Ovary (tissue), 9 donors: ENCODE results near the gene SUSD5. TPM values are rescaled to one million over a fixed set of nuclear protein-coding genes. Genes with fewer than 3 reads are reported as not detected.

ENCODE experiments used
- DNase-seq, 5 donors: peaks; one replicate each; pipeline ENCODE4 v3.0.0-alpha.2; 2019 to 2020
- H3K27ac ChIP-seq, 2 donors: fragments of 200-600 bp; one replicate each; pipeline versions ENCODE4 v1.5.1 to v1.8.0; 2019 to 2022
- H3K27me3 ChIP-seq: fragments of 200-600 bp; one replicate; pipeline ENCODE4 v1.8.0; 2022
- H3K36me3 ChIP-seq: fragments of 200-600 bp; sonication (generic); one replicate; pipeline ENCODE4 v1.5.1; 2019
- H3K4me1 ChIP-seq: one replicate; pipeline ENCODE4 v1.8.1; 2013; ENCODE audit warnings: mild to moderate bottlenecking, moderate library complexity; ENCODE audit not compliant: insufficient read depth
- H3K4me3 ChIP-seq: fragments of 200-600 bp; sonication (generic); one replicate; pipeline ENCODE4 v1.5.1; 2017
- H3K9me3 ChIP-seq, 2 donors: fragments of 200-600 bp in 1 of 2; sonication (generic) in 1 of 2; one replicate each; pipeline versions ENCODE4 v1.5.1 to v1.8.1; 2013 to 2019; ENCODE audit warnings: mild to moderate bottlenecking in 1 of 2, moderate library complexity in 1 of 2
- CTCF ChIP-seq, 3 donors: fragments of 450-650 bp in 2 of 3; fragments of 200-600 bp in 1 of 3; IDR thresholded peaks; one replicate each; pipeline versions ENCODE4 v1.5.1 to v1.8.0; 2016 to 2022; ENCODE audit warnings: antibody characterized with exemption in 3 of 3, mild to moderate bottlenecking in 1 of 3
- EP300 ChIP-seq: sonication (generic); formaldehyde crosslinking; IDR thresholded peaks from one replicate; pipeline ENCODE4 v1.6.1; 2017; ENCODE audit warnings: antibody characterized with exemption
- POLR2A ChIP-seq: fragments of 450-650 bp; IDR thresholded peaks from one replicate; pipeline ENCODE4 v1.6.1; 2017; ENCODE audit warnings: antibody characterized with exemption, mild to moderate bottlenecking, moderate library complexity
- WGBS, 3 donors: extraction: QIAGEN DNeasy Blood & Tissue Kit in 1 of 3; methylation state at CpG; one replicate each; pipeline versions ENCODE4 v1.1.5 to v1.1.7; 2013 to 2017; 5-methylcytosine and 5-hydroxymethylcytosine counted together
- intact Hi-C, 4 donors: fragments of 100-400 bp; cut with DNase I; formaldehyde crosslinking; loops; one replicate each; pipeline versions ENCODE4 v1.11.0 to v1.15.1; 2022 to 2023
- polyA plus RNA-seq, 2 donors: library from polyadenylated mRNA; stranded (reverse); fragments of 200-250 nt in 1 of 2; fragments of 350-450 nt in 1 of 2; fragmentation: Illumina TruSeq in 1 of 2; extraction: RNeasy Lipid Tissue Mini Kit (QIAGEN cat#74804) in 1 of 2; gene quantifications; one replicate each; pipeline ENCODE4 v1.2.3, GENCODE V29; 2013 to 2014
- total RNA-seq, 7 donors: library from RNA; depleted of rRNA in 2 of 7; stranded (reverse); fragments of >200 nt in 2 of 7; fragmentation: NEBNext Ultra II Directional in 3 of 7; extraction: Animal tissue kit (Norgen Biotek cat#: 25700) in 3 of 7; gene quantifications; one replicate each; pipeline versions ENCODE4 v1.1.0 to v1.2.4, GENCODE V29; 2016 to 2023
- donor health status: DM: no; HTN: no; CAD: no; lungs with moderate emphysema.
- donor health status: DM: no; HTN: no; CAD: no.
- donor health status: Bipolar disorder and iron deficiency.
- donor health status: DM: yes; HTN: yes; CAD: no.
- donor health status: DM: no; HTN: no; CAD: no.
- donor health status: DM: yes; HTN: yes; CAD: no.

Gene SUSD5
- total and polyA plus RNA-seq, 9 donors = 0.24 to 16.0 (median 2.7) TPM

GRCh38 chr3:33233884-33234283 lies 15.3 kb upstream of the SUSD5 start:
- 78 to 100% (median 86%) methylated on average over 1 of the region's 1 CpG for WGBS, 3 donors

GRCh38 chr3:33231756-33232465 lies 13.3 kb upstream of the SUSD5 start:
- Histone ChIP-seq H3K36me3 (no peaks in the 10 kb centered on the region), H3K9me3 (no peaks in the 10 kb centered on the region), H3K4me3 (no peak overlapping the region), H3K4me1 (no peaks in the 10 kb centered on the region), H3K27ac (no peak overlapping the region), H3K27me3 (no peaks in the 10 kb centered on the region)
- no peak for DNase-seq
- WGBS, 3 donors = 36 to 42% (median 37%) methylated on average over 5 of the region's 5 CpGs
- TF ChIP-seq CTCF (IDR thresholded peaks at IDR 0.05) = no peak
- no peak for TF ChIP-seq POLR2A
- TF ChIP-seq EP300 = no peak
- intact Hi-C loops = no loop called here

More at GRCh38 chr3:33233884-33234283, 15.3 kb upstream of the SUSD5 start:
- no peak overlapping the region for H3K4me3 ChIP-seq
- H3K27ac ChIP-seq = no peak overlapping the region
- no peaks in the 10 kb centered on the region for H3K36me3 ChIP-seq
- no peaks in the 10 kb centered on the region for H3K27me3 ChIP-seq
- intact Hi-C loops = no loop called here
- DNase-seq = no peak
- H3K4me1 ChIP-seq = no peaks in the 10 kb centered on the region
- no peaks in the 10 kb centered on the region for H3K9me3 ChIP-seq
- TF ChIP-seq CTCF (IDR thresholded peaks at IDR 0.05) (no peak), POLR2A (no peak), EP300 (no peak)

GRCh38 chr3:33229947-33230346 lies 11.3 kb upstream of the SUSD5 start:
- intact Hi-C loops = no loop called here
- DNase-seq = no peak
- Histone ChIP-seq H3K27me3 (no peaks in the 10 kb centered on the region), H3K4me3 (no peak overlapping the region), H3K9me3 (no peaks in the 10 kb centered on the region), H3K4me1 (no peaks in the 10 kb centered on the region), H3K27ac (no peak overlapping the region), H3K36me3 (no peaks in the 10 kb centered on the region)
- 41 to 51% (median 41%) methylated on average over 5 of the region's 5 CpGs for WGBS, 3 donors
- no peak for TF ChIP-seq POLR2A
- TF ChIP-seq EP300 = no peak
- no peak for TF ChIP-seq CTCF (IDR thresholded peaks at IDR 0.05)

- WGBS, 3 donors = 83 to 87% (median 85%) methylated on average over 3 of the region's 3 CpGs
- intact Hi-C loops = no loop called here
Measured at GRCh38 chr3:33229066-33229465, 10.5 kb upstream of the SUSD5 start.

More at GRCh38 chr3:33229066-33229465, 10.5 kb upstream of the SUSD5 start:
- H3K36me3 ChIP-seq = no peaks in the 10 kb centered on the region
- no peaks in the 10 kb centered on the region for H3K9me3 ChIP-seq
- no peak for DNase-seq
- TF ChIP-seq CTCF (IDR thresholded peaks at IDR 0.05) = no peak
- TF ChIP-seq EP300 = no peak
- no peak overlapping the region for H3K27ac ChIP-seq
- H3K27me3 ChIP-seq = no peaks in the 10 kb centered on the region
- no peaks in the 10 kb centered on the region for H3K4me1 ChIP-seq
- no peak overlapping the region for H3K4me3 ChIP-seq
